ENCODE data around the gene MAP3K4.
"Not testable (repeated sequence)": the region's sequence is repeated elsewhere in the genome, so short reads cannot be mapped to it uniquely, and the experiment has no call there.

DNA sequence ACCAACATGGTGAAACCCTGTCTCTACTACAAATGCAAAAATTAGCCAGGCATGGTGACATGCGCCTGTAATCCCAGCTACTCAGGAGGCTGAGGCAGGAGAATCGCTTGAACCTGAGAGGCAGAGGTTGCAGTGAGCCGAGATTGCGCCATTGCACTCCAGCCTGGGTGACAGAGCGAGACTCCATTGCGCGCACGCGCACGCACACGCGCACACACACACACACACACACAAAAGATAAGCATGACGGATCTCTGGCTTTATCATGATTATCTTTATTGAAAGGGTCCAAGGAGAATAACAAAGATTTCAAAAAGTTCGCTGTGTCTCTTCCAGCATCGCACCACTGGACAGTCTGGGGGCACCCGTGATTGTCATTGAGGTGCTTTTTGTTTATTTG, 19.0 kb upstream of the MAP3K4 start:
- TF ChIP-seq, protein P1, sequence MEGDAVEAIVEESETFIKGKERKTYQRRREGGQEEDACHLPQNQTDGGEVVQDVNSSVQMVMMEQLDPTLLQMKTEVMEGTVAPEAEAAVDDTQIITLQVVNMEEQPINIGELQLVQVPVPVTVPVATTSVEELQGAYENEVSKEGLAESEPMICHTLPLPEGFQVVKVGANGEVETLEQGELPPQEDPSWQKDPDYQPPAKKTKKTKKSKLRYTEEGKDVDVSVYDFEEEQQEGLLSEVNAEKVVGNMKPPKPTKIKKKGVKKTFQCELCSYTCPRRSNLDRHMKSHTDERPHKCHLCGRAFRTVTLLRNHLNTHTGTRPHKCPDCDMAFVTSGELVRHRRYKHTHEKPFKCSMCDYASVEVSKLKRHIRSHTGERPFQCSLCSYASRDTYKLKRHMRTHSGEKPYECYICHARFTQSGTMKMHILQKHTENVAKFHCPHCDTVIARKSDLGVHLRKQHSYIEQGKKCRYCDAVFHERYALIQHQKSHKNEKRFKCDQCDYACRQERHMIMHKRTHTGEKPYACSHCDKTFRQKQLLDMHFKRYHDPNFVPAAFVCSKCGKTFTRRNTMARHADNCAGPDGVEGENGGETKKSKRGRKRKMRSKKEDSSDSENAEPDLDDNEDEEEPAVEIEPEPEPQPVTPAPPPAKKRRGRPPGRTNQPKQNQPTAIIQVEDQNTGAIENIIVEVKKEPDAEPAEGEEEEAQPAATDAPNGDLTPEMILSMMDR (IDR thresholded peaks at IDR 0.05; ENCODE audit: control extremely low read depth in 1 of 3, insufficient read depth in 1 of 3, low read depth in 1 of 3, low read length in 3 of 3), result not testable (repeated sequence)
- TF ChIP-seq, protein P2, sequence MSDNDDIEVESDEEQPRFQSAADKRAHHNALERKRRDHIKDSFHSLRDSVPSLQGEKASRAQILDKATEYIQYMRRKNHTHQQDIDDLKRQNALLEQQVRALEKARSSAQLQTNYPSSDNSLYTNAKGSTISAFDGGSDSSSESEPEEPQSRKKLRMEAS (IDR thresholded peaks at IDR 0.05), result not testable (repeated sequence)
- not testable (repeated sequence) for TF ChIP-seq RFX5 (IDR thresholded peaks at IDR 0.05; ENCODE audit: borderline replicate concordance, low read depth, low read length); EP300 (IDR thresholded peaks at IDR 0.05; ENCODE audit: borderline replicate concordance in 1 of 2, low read depth in 2 of 2, low read length in 2 of 2); CEBPB (IDR thresholded peaks at IDR 0.05; ENCODE audit: low read depth, low read length); POLR2AphosphoS5 (IDR thresholded peaks at IDR 0.05; ENCODE audit: low read depth, low read length); BCL11A (IDR thresholded peaks at IDR 0.05; ENCODE audit: low read depth in 2 of 2, low read length in 2 of 2); POLR2A (IDR thresholded peaks at IDR 0.05; ENCODE audit: control extremely low read depth in 1 of 2, low read depth in 2 of 2, low read length in 2 of 2)
- TF ChIP-seq, protein P3, sequence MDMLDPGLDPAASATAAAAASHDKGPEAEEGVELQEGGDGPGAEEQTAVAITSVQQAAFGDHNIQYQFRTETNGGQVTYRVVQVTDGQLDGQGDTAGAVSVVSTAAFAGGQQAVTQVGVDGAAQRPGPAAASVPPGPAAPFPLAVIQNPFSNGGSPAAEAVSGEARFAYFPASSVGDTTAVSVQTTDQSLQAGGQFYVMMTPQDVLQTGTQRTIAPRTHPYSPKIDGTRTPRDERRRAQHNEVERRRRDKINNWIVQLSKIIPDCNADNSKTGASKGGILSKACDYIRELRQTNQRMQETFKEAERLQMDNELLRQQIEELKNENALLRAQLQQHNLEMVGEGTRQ (IDR thresholded peaks at IDR 0.05; ENCODE audit: low read length), result not testable (repeated sequence)
